GM19455 (cell line): ENCODE data around the gene AHNAK2.
"Not testable (repeated sequence)": the region's sequence is repeated elsewhere in the genome, so short reads cannot be mapped to it uniquely, and the experiment has no call there.

ENCODE experiments used
- ATAC-seq: cut with Tn5 transposase; IDR thresholded peaks from one replicate; pipeline ENCODE4 v1.9.1; 2021; ENCODE audit not compliant: unreplicated experiment

The AHNAK2 gene

GRCh38 chr14:104929268-104930230, 48.6 kb downstream of the AHNAK2 start:
- no peak for ATAC-seq

- ATAC-seq: no peak
Observed at GRCh38 chr14:104928391-104929133, 49.6 kb downstream of the AHNAK2 start.

DNA sequence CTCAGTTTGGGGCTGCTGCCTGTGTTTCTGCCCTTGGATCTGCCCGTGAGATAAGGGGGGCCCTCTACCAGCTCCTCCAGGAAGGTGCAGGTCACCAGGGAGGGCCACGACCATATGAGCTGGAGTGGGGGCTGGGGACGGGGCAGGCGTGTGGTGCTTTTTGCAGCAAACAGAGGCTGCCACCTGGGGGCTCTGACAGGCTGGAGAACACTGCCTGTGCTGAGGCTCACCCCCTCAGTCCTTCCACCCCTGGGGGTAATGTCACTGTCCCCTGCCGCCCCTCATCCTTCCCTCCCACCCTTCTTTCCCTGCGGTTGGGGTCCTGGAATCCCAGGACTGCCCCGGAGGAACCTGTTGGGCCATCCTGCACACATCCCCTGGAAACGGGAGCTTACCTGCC, 50.3 kb downstream of the AHNAK2 start:
- no peak for ATAC-seq

DNA sequence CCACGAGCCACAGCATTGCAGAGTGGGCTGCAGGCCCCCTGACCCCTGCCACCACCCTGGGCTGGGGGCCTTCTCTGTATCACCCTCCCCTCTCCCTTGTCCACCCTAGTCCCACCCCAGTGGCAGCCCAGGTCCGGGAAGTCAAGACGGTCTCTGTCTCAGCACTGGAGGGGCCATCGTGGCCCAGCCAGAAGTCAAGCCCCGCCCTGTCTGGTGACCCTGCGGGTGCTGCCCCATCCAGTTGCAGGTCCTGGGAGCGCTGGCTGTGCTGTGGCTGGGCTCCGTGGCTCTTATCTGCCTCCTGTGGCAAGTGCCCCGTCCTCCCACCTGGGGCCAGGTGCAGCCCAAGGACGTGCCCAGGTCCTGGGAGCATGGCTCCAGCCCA, 50.8 kb downstream of the AHNAK2 start:
- ATAC-seq: no peak

DNA sequence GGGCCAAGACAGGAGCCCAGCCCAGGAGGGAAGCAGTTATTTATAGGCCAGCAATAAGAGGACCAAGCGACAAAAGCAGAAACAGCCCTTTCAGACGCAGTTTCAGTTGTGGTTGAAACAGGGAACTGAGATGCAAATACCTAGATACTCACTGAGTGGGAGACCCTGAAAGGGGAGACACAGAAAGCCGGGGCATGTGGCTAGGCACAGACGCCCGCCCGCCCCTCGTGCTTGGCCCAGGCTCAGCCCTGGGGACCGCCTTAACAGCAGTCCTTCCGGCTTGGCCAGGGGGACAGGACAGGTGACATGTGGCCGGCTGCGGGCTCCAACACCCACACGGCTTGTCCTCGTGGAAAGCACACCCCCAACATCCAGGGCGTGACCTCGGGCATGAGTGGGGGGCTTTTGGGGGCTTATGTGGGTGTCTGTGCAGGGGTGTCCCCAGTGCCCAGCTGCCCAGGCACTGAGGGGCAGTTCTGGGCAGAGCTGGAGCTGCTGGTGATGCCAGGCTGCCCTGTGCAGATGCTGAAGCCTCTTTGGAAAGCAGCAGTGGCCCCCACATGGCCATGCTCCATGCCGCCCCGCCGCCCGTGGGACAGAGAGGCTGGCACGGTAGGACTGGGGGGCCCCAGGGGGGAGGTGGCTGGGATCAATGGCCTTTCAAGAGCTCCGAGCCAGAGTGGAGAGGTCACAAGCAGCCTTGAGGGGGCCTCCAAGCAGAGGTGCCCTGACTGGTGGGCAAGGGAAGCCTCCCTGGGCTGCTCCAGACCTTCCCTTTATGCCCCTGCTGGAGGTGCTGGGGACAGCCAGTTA, 51.3 kb downstream of the AHNAK2 start:
- ATAC-seq: peak; percentile 68

- no peak for ATAC-seq
Observed at GRCh38 chr14:104925855-104926609, 52.1 kb downstream of the AHNAK2 start.

DNA sequence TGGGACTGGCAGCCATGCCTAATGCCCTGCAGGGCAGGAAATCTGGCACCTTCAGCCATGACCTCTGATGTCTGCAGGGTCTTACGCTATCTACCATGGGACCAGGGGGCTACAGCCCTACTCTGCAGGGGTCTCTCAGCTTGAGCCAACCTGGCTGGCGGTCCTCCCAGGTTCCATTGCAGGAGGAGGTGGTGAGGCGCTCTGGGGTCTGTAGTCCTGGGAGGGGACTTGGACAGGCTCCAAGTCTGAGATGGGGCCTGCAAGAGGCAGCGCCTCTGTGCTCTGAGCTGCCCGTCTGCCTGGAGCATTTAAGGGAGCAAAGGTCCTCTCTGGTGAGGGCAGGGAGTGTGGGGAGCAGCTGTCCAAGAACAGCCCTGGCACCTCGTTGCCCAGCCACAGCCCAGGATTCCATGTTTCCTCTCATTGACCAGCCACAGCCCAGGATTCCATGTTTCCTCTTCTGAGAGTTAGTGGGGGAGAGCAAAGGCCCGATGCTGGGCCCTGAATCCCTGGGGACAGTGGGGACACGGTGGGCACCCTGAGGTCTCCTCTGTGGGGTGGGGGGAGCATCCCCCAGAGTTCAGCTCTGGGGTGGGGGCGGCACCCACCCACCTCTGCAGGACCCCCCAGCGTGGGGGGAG, 52.8 kb downstream of the AHNAK2 start:
- ATAC-seq: no peak

DNA sequence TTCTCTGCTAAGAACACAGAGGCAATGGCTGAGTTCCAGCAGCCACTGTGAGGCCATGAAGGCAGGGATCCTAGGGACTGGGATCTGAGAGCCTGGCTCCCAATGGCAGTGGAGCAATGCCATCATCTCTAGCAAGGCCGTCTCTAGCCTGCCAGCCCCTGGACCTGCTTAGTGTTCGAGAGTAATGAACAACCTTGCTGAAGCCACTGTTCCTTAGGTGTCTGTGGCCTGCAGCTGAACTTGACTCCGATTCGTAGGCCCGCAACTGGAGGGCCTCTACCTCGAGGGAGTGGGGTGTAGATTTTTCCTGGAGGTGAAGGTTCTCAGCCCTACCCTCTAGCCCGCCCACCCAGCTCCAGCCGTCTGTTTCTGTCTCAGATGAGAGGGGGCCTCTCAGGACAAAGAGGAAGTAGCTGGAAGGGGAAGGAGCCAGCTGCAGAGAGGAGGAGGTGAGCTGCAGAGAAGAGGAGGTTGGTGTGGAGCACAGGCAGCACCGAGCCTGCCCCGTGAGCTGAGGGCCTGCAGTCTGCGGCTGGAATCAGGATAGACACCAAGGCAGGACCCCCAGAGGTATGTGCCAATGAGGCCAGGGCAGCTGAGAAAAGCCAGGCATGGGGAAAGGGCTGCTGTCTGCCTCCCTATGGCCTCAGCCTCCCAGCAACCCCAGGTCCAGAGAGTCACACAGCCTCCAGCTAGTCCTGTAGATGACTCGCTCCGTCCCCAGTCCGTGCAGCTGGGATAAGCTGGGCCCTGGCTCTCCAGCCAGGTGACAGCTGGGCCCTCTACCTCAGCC, 53.6 kb downstream of the AHNAK2 start, which contains the start of gene PLD4:
TSS of gene PLD4 (plus strand) at position 459 of the 793 bp plus-strand sequence. CDS start 2,262 bp downstream, outside the sequence.
- no peak for ATAC-seq

DNA sequence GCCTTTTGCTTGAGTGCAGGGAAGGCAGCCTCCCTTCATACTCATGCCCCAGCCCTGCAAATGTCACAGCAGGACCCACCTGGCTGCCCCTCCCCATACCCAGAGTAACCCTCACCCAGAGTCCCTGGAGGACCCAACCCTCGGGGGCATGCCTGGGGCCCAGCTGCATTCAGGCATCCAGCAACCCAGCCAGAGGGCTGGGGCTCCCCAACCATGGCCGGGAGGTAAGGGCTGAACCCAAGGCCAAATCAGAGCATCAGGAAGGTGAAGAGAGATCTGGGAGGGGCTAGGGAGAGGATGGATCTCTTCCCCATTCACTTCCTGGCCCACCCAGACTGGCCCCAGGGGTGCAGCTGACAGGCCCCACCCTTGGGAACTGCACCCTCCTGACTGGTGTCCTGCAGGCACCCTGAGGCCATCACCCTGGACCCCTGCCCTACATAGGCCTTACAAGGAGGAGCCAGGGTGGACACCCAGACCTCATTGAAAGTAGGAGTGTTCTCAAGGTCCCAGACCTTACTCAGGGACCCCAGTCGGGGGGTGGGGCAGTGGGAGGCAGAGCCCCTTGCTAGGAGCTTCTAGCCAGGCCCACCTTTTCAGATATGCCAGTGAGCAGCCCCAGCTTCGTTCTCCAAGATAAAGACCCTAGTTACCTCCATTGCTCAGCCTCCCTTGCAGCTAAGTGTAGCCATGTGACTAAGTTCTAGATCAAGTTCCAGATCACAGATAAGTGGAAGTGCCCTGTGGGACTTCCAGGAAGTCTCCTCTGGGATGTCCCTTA, 54.3 kb downstream of the AHNAK2 start:
- no peak for ATAC-seq

GRCh38 chr14:104919993-104920315, 58.2 kb downstream of the AHNAK2 start:
- no peak for ATAC-seq

GRCh38 chr14:104919152-104919992, 58.8 kb downstream of the AHNAK2 start:
- ATAC-seq: not testable (repeated sequence)

DNA sequence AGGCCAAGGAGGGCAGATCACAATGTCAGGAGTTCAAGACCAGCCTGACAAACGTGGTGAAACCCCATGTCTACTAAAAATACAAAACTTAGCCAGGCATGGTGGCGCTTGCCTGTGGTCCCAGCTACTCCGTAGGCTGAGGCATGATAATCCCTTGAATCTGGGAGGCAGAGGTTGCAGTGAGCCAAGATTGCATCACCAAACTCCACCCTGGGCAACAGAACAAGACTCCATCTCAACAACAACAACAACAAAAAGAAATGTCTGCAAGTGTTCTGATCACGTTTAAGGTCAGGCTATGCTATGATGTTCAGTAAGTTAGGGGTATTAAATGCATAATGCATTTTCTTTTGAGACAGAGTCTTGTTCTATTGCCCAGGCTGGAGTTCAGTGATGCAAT, 60.2 kb downstream of the AHNAK2 start:
- ATAC-seq: no peak

DNA sequence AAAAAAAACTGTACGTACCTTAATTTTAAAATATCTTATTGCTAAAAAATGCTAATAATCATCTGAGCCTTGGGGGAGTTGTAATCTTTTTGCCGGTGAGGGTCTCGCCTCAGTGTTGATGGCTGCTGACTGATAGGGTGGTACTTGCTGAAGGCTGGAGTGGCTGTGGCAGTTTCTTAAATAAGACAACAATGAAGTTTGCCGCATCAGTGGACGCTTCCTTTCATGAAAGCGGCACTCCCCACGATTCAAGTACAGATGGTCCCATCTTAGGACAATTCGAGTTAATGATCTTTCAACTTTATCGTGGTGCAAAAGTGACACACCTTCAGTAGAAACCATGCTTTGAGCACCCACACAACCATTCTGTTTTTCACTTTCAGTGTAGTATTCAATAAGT, 61.1 kb downstream of the AHNAK2 start:
- no peak for ATAC-seq

- no peak for ATAC-seq
Observed at GRCh38 chr14:104913435-104913834, 64.7 kb downstream of the AHNAK2 start.

GRCh38 chr14:104912053-104912452, 66.1 kb downstream of the AHNAK2 start:
- no peak for ATAC-seq

GRCh38 chr14:104908303-104908702, 69.9 kb downstream of the AHNAK2 start:
- no peak for ATAC-seq

- ATAC-seq: not testable (repeated sequence)
Observed at GRCh38 chr14:104905579-104905933, 72.6 kb downstream of the AHNAK2 start.
